Measurements from ENCODE around the gene SLC25A34. TPM values are rescaled to one million over a fixed set of nuclear protein-coding genes. Genes with fewer than 3 reads are reported as not detected.

SLC25A34 gene
- polyA plus RNA-seq, 3 donors, result 0.08 to 2.7 (median 0.61) TPM

DNA sequence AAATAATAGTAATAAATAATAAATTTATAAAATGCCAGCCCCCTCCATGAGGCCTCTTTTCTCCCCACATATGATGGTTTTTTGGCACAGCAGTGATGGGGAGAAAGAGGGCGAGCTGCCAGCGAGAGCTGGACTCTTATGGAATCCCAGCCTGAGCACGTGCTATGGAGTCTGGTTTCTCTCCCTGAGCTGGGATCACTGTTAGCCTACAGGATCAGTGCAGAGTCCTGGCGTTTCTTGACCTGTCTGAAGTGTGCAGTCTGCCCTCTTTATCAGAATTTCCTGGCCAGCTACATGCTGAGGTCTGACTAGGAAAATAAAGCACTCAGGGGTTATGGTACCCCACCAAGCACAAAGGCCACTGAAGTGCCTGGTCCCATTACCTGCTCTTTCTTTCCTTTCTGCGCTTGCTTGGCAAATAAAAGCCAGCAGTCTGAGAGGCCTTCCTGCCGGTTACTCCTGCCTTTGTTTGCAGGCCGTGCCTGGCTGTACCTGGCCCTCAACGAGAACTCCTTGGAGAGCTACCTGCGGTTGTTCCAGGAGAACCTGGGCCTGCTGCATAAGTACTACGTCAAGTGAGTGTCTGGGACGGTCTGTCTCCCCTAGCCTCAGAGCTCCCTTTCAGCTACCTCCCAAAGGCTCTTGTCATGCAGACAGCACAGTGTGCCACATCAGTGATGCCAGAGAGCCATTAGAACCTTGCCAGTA is 18.5 kb upstream of the SLC25A34 start:
- Histone ChIP-seq H3K4me3 (replicated peaks in 1 of 3; ENCODE audit: low read depth in 2 of 3, low read length in 3 of 3) (no peak overlapping the region), H3K4me2 (replicated peaks; ENCODE audit: extremely low read depth, low read length, poor library complexity, severe bottlenecking) (no peak overlapping the region), H3K4me1 (ENCODE audit: control insufficient read depth in 1 of 2, insufficient read depth in 2 of 2, low read length in 2 of 2) (no peaks in the 10 kb centered on the region), H4K20me1 (ENCODE audit: insufficient read depth, low read length) (peaks cover 77% of the 10 kb centered on the region), H2AFZ (ENCODE audit: insufficient read depth, low read depth, low read length, poor library complexity, severe bottlenecking) (no peak overlapping the region), H3K79me2 (ENCODE audit: insufficient read depth, low read length) (peaks cover 24% of the 10 kb centered on the region), H3K9me3 (replicated peaks in 1 of 2; ENCODE audit: control insufficient read depth in 1 of 2, insufficient read depth in 1 of 2, low read length in 2 of 2) (no peaks in the 10 kb centered on the region), H3K36me3 (replicated peaks in 1 of 2; ENCODE audit: control insufficient read depth in 1 of 2, insufficient read depth in 2 of 2, low read length in 2 of 2) (peaks cover 67 to 83% of the 10 kb centered on the region in 2 donors), H3K9ac (ENCODE audit: insufficient read depth, low read length, poor library complexity, severe bottlenecking) (no peak overlapping the region), H3K27me3 (ENCODE audit: control insufficient read depth in 2 of 2, insufficient read depth in 2 of 2, low read length in 2 of 2) (no peaks in the 10 kb centered on the region), H3K27ac (ENCODE audit: low read depth in 1 of 2, low read length in 2 of 2) (no peak overlapping the region)
- intact Hi-C loops (cut with micrococcal nuclease), result no loop called here
- WGBS (ENCODE audit: insufficient coverage), result 98% methylated on average over 10 of the region's 11 CpGs
- H3K27me3 Mint-ChIP-seq (ENCODE audit: low read depth in 3 of 3), result no peaks in the 10 kb centered on the region
- no peak overlapping the region for H3K27ac Mint-ChIP-seq
- peaks cover 60 to 85% of the 10 kb centered on the region in 2 donors for H3K36me3 Mint-ChIP-seq
- no peak for DNase-seq
- H3K4me3 Mint-ChIP-seq, result no peak overlapping the region
- no peak for TF ChIP-seq CTCF (IDR thresholded peaks at IDR 0.05)
- H3K4me1 Mint-ChIP-seq, result no peaks in the 10 kb centered on the region
- H3K9me3 Mint-ChIP-seq, result no peaks in the 10 kb centered on the region

DNA sequence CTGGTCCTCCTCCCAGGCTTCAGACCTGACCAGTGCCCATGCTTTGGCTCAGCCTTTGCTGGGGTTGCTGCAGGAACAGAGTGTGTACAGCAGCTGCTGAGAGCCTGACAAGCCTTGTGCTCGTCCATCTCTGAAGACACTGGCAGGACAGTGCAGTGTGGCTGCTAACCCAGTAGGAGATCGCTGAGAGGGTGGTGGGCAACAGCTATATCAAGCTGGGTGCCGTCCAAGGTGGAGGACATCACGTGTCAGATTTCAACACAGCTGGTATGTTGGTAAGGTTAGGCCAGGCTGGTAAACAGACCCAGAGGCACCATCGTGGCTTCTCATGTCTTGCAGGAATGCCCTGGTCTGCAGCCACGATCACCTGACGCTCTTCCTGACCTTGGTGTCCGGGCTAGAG is 17.9 kb upstream of the SLC25A34 start:
- H3K4me2 ChIP-seq (replicated peaks; ENCODE audit: extremely low read depth, low read length, poor library complexity, severe bottlenecking), result no peak overlapping the region
- H3K36me3 ChIP-seq (replicated peaks in 1 of 2; ENCODE audit: control insufficient read depth in 1 of 2, insufficient read depth in 2 of 2, low read length in 2 of 2), result peaks cover 73 to 88% of the 10 kb centered on the region in 2 donors
- no peaks in the 10 kb centered on the region for H3K4me1 ChIP-seq (ENCODE audit: control insufficient read depth in 1 of 2, insufficient read depth in 2 of 2, low read length in 2 of 2)
- H3K9me3 ChIP-seq (replicated peaks in 1 of 2; ENCODE audit: control insufficient read depth in 1 of 2, insufficient read depth in 1 of 2, low read length in 2 of 2), result no peaks in the 10 kb centered on the region
- no peak overlapping the region for H3K27ac ChIP-seq (ENCODE audit: low read depth in 1 of 2, low read length in 2 of 2)
- no peaks in the 10 kb centered on the region for H3K9me3 Mint-ChIP-seq
- H3K27me3 ChIP-seq (ENCODE audit: control insufficient read depth in 2 of 2, insufficient read depth in 2 of 2, low read length in 2 of 2), result no peaks in the 10 kb centered on the region
- H3K4me3 Mint-ChIP-seq, result no peak overlapping the region
- no peaks in the 10 kb centered on the region for H3K27me3 Mint-ChIP-seq (ENCODE audit: low read depth in 3 of 3)
- peak overlapping the region in 1 of 7 donors; percentile 22 for H3K27ac Mint-ChIP-seq
- H3K9ac ChIP-seq (ENCODE audit: insufficient read depth, low read length, poor library complexity, severe bottlenecking), result no peak overlapping the region
- H4K20me1 ChIP-seq (ENCODE audit: insufficient read depth, low read length), result peaks cover 76% of the 10 kb centered on the region
- no peak overlapping the region for H3K4me3 ChIP-seq (replicated peaks in 1 of 3; ENCODE audit: low read depth in 2 of 3, low read length in 3 of 3)
- TF ChIP-seq CTCF (IDR thresholded peaks at IDR 0.05), result no peak
- no peaks in the 10 kb centered on the region for H3K4me1 Mint-ChIP-seq
- peaks cover 20% of the 10 kb centered on the region for H3K79me2 ChIP-seq (ENCODE audit: insufficient read depth, low read length)
- no peak overlapping the region for H2AFZ ChIP-seq (ENCODE audit: insufficient read depth, low read depth, low read length, poor library complexity, severe bottlenecking)
- intact Hi-C loops (cut with micrococcal nuclease), result no loop called here
- 95% methylated on average over 6 of the region's 8 CpGs for WGBS (ENCODE audit: insufficient coverage)
- no peak for DNase-seq
- H3K36me3 Mint-ChIP-seq, result peaks cover 64 to 89% of the 10 kb centered on the region in 2 donors
